ENCODE results near the gene DESI1.
A peak's percentile ranks its signal among the peaks of the same experiment; 100 is the strongest.
"Not testable (repeated sequence)": the region's sequence is repeated elsewhere in the genome, so short reads cannot be mapped to it uniquely, and the experiment has no call there.

Gene DESI1

DNA sequence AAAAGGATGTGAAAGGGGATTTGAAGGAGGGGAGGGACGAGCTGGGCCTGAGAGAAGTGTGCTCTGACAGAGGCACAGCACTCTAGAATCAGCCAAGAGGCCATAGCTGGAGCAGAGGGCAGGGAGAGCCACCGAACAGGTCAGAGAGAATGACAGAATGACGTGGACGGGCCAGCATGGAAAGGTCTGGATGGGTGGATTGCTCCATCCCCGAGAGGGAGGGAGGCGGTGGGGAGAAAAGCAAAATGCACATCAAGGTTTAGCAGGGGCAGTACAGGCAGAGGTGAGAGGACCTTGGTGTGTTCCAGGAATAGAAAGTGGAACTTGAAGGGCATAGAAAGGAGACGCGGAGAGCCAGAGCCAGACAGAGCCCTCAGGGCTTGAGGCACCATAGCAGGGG is 38.1 kb downstream of the DESI1 start:
- no peak for DNase-seq

DNA sequence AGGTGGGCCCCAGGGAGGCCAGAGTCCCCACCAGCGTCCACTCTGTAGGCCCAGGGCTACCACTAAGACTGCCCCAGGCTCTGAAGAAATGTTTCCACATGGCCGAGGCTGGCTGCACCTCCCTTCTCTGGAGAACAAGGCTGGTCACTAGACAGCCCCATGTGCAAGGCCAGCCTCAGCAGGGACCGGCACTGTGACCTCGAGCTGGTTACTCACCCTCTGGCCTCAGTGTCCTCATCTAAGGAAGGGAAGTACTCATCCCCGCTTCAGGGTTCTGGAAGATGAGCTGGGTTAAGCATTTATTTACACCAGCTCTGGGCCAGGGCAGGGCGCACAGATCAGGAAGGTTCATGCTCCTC is 40.9 kb downstream of the DESI1 start:
- DNase-seq = no peak

GRCh38 chr22:41579297-41579996 is 41.4 kb downstream of the DESI1 start:
- no peak for DNase-seq

- no peak for DNase-seq
These were observed 42.0 kb downstream of the DESI1 start for GRCh38 chr22:41578818-41579217.

GRCh38 chr22:41578114-41578513 is 42.7 kb downstream of the DESI1 start:
- DNase-seq = no peak

DNA sequence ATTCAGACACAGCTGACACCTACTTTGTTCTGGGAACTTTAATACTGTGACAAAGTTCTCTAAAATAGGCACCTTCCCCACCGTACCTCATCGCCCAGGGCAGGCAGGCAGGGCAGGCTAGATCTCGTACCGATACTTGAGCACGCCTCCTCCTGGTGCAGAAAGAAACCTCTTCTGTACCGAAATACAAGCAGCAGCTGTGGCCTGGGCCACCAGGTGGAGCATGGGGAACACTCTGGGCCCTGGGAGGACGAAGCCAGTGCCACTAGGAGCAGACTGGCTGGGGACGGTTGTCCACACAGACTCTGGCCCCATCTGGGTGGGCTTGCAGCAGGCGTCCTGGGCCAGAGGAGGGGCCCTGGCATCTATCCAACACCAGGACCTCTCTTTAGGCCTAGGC is 44.0 kb downstream of the DESI1 start:
- DNase-seq = peak; percentile 39

DNA sequence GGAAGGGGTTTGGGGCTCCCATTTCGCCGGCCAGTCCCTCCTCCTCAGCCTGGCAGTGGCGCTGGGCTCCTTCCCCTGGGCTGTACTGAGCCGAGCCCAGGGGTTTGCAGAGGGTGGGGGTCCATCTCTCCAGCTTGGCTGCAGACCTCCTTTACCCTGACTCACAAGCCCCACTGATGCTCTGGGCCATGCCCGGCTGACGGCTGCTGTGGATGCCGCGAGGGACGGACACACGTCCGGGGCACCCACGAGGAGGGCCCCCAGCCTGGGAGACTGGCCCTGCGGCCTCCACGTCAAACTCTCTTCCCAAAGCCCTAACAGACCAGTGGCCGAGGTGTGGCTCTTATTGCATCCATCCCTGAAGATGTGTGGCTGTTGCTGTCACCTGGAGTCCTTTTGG is 45.3 kb downstream of the DESI1 start:
- no peak for DNase-seq

DNA sequence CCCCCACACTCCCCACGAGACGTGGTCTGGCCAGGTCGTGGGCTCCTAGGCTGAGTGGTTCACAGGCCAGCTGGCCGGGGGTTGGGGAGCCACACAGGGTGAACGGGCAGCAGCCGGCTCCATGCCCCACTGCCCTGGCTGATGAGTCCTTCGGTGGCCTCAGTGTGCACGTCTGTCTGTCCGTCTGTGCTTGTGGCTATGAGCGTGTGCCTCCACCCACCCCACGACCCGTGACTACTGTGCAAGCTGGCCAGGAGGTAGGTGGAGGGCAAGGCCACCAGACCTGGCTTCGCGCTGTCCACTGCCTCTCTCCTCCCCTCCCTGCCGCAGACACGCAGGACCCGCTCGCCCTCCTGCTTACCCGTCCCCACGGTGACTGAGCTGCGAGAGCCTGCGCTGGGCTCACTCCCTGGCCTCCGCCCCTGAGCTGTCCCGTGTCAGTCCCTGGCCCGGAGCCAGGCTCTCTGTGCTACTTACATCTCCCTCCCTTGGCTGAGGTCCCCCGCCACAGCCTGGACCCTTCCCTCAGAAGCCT is 45.9 kb downstream of the DESI1 start:
- no peak for DNase-seq

GRCh38 chr22:41573677-41574076 is 47.2 kb downstream of the DESI1 start:
- DNase-seq = no peak

DNA sequence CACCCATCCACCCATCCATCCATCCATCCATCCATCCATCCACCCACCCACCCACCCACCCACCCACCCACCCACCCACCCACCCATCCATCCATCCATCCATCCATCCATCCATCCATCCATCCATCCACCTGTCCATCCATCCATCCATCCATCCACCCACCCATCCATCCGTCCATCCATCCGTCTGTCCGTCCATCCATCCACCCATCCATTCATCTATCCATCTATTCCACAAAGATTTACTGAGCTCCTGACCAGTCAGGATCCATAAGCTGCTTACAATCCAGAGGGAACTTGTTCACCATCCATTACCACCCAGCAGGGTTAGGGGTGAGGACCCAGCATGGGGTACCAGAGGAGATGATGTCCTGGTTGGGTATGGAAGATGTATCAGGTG is 48.5 kb downstream of the DESI1 start:
- not testable (repeated sequence) for DNase-seq

DNA sequence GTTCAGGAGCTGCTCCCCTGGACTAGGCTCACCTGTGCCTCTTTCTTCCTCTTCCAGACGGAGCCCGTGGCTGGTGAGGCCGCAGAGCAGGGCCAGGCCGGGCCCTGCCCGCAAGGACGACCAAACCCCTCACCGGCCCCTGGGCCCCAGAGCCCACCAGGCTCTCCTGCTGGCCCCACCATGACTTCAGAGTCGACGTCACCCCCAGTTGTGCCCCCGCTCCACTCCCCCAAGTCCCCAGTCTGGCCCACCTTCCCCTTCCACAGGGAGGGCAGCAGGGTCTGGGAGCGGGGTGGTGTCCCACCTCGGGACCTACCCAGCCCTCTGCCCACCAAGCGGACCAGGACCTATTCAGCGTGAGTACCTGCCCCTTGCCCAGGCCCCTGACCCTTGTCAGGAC is 49.1 kb downstream of the DESI1 start:
- DNase-seq = no peak

DNA sequence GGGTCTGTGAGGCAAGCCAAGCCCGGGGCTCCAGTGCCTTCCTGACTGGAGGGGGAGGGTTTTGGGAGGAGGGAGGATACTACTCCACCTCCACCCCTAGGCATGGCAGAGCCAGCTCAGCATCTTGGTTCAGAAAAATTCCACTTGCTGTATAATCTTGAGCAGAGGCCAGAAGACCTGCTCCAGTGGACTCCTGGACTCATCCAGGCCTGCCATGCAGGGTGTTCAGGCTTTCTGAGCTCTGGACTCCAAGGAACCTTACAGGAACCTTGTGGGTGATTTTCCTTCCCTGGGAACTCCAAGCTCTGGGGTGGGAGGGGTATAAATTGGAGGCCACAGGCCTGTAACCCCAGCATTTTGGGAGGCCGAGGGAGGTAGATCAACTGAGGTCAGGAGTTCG is 50.6 kb downstream of the DESI1 start:
- no peak for DNase-seq

GRCh38 chr22:41568811-41569210 is 52.0 kb downstream of the DESI1 start:
- no peak for DNase-seq

GRCh38 chr22:41567512-41567768 is 53.4 kb downstream of the DESI1 start:
- no peak for DNase-seq

DNA sequence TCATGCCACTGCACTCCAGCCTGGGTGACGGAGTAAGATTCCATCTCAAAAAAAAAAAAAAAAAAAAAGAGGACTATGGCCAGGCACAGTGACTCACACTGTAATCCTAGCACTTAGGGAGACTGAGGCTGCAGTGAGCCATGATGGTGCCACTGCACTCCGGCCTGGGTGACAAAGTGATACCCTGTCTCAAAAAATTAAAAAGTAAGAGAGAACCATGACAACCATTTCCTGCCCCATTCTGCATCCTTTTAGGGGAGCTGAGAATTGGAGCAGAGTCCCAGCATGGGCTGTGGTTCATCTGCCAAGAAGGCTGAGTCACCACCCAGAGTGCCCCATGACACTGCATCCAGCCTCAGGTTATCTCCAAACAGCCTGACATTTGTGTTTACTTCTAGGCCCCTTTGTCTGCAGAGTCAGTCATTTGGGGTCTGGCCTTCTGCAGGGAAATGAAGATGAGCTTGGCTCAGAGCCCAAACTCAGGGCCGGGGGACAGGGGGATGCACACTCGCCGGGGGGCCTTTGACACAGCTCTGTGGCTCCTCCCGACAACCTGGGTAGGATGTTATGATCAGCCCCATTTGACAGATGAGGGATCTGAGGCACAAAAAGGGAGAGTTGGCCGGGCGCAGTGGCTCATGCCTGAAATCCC is 55.3 kb downstream of the DESI1 start:
- DNase-seq = peak; percentile 61

DNA sequence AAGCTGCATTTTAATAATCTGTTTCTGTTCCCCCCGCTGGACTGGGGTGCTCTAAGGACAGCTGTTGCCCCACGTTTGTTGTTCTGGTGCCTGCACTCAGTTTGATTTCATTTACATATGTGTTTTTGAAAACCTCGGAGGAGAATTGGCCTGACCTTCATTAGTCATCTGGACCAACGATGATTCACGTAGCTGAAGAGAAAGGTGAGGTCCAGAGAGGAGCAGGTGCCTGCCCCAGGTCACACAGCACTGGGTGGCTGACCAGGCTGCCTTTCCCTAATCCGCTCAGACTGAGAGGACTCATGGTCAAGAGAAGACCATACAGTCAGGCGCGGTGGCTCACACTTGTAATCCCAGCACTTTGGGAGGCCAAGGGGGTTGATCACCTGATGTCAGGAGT is 56.3 kb downstream of the DESI1 start:
- DNase-seq = no peak

- DNase-seq = no peak
These were observed 57.7 kb downstream of the DESI1 start for GRCh38 chr22:41563051-41563711.

GRCh38 chr22:41562461-41562860 is 58.4 kb downstream of the DESI1 start:
- no peak for DNase-seq

DNA sequence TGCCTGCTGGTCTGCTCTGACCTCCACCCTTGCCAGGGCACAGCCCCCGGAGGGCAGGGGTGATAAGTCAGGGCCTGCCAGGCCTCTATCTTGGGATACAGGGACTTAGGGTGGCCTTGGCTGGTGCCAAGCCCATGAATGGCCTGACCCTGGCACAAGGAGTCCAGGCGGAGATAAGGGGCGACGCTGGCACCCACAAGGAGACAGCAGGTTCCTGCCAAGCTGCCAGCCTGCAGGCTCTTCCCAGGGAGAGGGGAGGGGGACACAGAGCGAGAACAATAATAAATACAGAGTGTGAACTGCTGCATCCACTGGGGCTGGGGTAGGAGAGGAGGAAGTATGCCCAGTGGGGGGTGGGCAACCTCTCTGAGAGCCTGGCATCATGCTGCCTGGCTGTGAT is 59.1 kb downstream of the DESI1 start:
- DNase-seq = no peak

DNA sequence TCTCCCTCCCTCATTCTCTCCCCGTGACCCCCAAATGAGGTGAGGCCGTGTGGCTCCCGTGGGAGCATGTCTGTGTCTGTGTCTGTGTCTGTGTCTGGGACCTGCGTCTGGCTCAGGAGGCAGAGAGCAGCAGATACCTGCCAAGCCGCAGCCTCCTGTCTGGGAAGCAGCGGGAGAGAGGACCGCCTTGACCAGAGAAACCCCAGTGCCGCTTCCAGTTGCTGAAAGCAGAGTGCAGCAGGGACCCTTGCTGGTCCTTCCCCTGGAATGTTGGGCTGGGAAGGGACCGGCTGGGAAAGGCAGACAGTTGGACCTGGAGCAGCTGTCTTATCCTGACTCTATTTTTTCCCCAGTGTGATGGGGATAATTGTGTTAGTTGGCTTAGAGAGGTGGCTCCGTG is 59.5 kb downstream of the DESI1 start:
- no peak for DNase-seq

DNA sequence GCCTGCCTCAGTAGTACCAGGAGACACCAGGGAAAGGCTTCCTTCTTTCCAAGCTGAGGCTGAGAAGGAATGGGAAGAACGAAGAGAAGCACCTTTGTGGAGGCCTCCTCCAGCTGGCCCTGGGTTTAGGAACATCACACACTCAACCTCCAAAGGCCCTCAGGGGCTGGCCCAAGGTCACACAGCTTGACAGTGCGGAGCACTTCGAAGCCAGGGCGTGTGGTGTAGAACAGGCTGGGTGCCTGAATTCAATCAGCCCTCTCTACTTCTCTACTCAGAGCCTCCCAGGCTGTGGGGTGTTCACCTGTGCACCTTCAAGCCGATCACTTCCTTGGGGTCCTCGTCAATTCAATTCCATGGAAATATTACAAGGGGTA is 60.8 kb downstream of the DESI1 start:
- DNase-seq = no peak

DNA sequence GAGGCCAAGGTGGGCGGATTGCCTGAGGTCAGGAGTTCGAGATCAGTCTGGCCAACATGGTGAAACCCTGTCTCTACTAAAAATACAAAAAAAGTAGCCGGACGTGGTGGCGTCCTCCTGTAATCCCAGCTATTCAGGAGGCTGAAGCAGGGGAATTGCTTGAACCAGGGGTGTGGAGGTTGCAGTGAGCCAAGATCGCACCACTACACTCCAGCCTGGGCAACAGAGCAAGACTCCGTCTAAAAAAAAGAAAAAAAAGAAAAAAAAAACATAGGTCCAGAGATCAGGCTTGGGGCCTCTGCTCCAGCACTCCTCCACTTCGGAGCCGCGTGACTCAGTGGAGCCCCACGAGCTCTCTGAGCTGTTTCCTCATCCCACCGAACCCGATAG is 62.6 kb downstream of the DESI1 start:
- not testable (repeated sequence) for DNase-seq

GRCh38 chr22:41557401-41558240 is 63.2 kb downstream of the DESI1 start:
- no peak for DNase-seq

- no peak for DNase-seq
These were observed 64.3 kb downstream of the DESI1 start for GRCh38 chr22:41556561-41556960.
